HepG2 (cell line): ENCODE results near the gene SGCB.
A peak's percentile ranks its signal among the peaks of the same experiment; 100 is the strongest.

ENCODE experiments used
- CREB1 ChIP-seq, 2 experiments: fragments of 450-650 bp in 1 of 2; IDR thresholded peaks; 2 replicates each; pipeline ENCODE4 v1.6.1; 2016 to 2017; ENCODE audit warnings: control low read depth in 1 of 2, mild to moderate bottlenecking in 1 of 2, missing compliant biosample characterization in 1 of 2, missing genetic modification characterization in 1 of 2
- CTCF ChIP-seq: sonication (generic); formaldehyde crosslinking; IDR thresholded peaks from 2 replicates; pipeline ENCODE4 v1.5.0; 2020; ENCODE audit warnings: mild to moderate bottlenecking, missing genetic modification reagents, moderate library complexity
- EED ChIP-seq: sonication (generic); formaldehyde crosslinking; IDR thresholded peaks from 2 replicates; pipeline ENCODE4 v1.5.0; 2020; ENCODE audit warnings: mild to moderate bottlenecking, missing genetic modification reagents
- ETS1 ChIP-seq: sonication (generic); formaldehyde crosslinking; IDR thresholded peaks from 2 replicates; pipeline ENCODE4 v1.4.0; 2020; ENCODE audit warnings: missing genetic modification reagents
- FLYWCH1 ChIP-seq: sonication (generic); formaldehyde crosslinking; IDR thresholded peaks from 2 replicates; pipeline ENCODE4 v1.8.1; 2023; ENCODE audit warnings: mild to moderate bottlenecking, missing genetic modification reagents
- ISL2 ChIP-seq: sonication (generic); formaldehyde crosslinking; IDR thresholded peaks from 2 replicates; pipeline ENCODE4 v1.5.0; 2020; ENCODE audit warnings: missing genetic modification reagents
- TAF15 ChIP-seq: fragments of 200-400 bp; formaldehyde crosslinking; IDR thresholded peaks from one replicate; pipeline ENCODE4 v1.6.1; 2018; ENCODE audit warnings: mild to moderate bottlenecking, low read depth, low read length; ENCODE audit not compliant: poor library complexity, severe bottlenecking
- TBP ChIP-seq: sonication (generic); formaldehyde crosslinking; IDR thresholded peaks from 2 replicates; pipeline ENCODE4 v1.5.0; 2020; ENCODE audit warnings: missing genetic modification reagents
- ZBTB40 ChIP-seq, 2 experiments: fragments of 450-650 bp in 1 of 2; sonication (generic) in 1 of 2; formaldehyde crosslinking in 1 of 2; IDR thresholded peaks; 2 replicates each; pipeline versions ENCODE4 v1.6.1 to v1.8.0; 2016 to 2022; ENCODE audit warnings: antibody characterized with exemption in 1 of 2, mild to moderate bottlenecking in 1 of 2, missing genetic modification reagents in 1 of 2
- ZFX ChIP-seq: sonication (generic); formaldehyde crosslinking; IDR thresholded peaks from 2 replicates; pipeline ENCODE4 v1.4.0; 2020; ENCODE audit warnings: mild to moderate bottlenecking, low read depth, missing genetic modification reagents, moderate library complexity
- ZNF569 ChIP-seq: sonication (generic); formaldehyde crosslinking; IDR thresholded peaks from 2 replicates; pipeline ENCODE4 v1.5.0; 2020; ENCODE audit warnings: mild to moderate bottlenecking, missing genetic modification reagents, moderate library complexity, borderline replicate concordance
- ZNF644 ChIP-seq: IDR thresholded peaks from 2 replicates; pipeline ENCODE4 v1.6.1; 2016; ENCODE audit warnings: low read depth
- ZNF704 ChIP-seq: sonication (generic); formaldehyde crosslinking; IDR thresholded peaks from 2 replicates; pipeline ENCODE4 v1.8.1; 2023; ENCODE audit warnings: mild to moderate bottlenecking, inconsistent platforms, moderate library complexity, missing genetic modification reagents, borderline replicate concordance
- ZNF781 ChIP-seq: sonication (generic); formaldehyde crosslinking; IDR thresholded peaks from 2 replicates; pipeline ENCODE4 v1.5.1; 2020; ENCODE audit warnings: borderline replicate concordance, mild to moderate bottlenecking, missing genetic modification reagents; ENCODE audit errors: not compliant biosample characterization

GRCh38 chr4:52038103-52038912 is at the start of gene SGCB:
- no peak for TF ChIP-seq TBP (CRISPR knock-in tag)
- no peak for TF ChIP-seq FLYWCH1
- no peak for TF ChIP-seq ZNF569 (CRISPR knock-in tag)
- TF ChIP-seq TAF15 = no peak
- TF ChIP-seq ZNF644 (CRISPR knock-in tag) = no peak
- TF ChIP-seq CTCF (CRISPR knock-in tag) = no peak
- no peak for TF ChIP-seq ZBTB40 (IDR thresholded peaks at IDR 0.05)
- no peak for TF ChIP-seq ZBTB40 (CRISPR knock-in tag; IDR thresholded peaks at IDR 0.05)
- no peak for TF ChIP-seq ISL2
- TF ChIP-seq ZNF781 (CRISPR knock-in tag) = no peak
- TF ChIP-seq ZNF704 (CRISPR knock-in tag) = no peak
- no peak for TF ChIP-seq EED (CRISPR knock-in tag)
- peak; percentile 53; the same call in 1 of the 2 replicates for TF ChIP-seq ZFX (CRISPR knock-in tag)
- TF ChIP-seq ETS1 (CRISPR knock-in tag) = no peak
- TF ChIP-seq CREB1 (IDR thresholded peaks at IDR 0.05) = no peak
- TF ChIP-seq CREB1 (CRISPR knock-in tag; IDR thresholded peaks at IDR 0.05) = no peak
